ENCODE measurements around the gene BCL11B. TPM values are rescaled to one million over a fixed set of nuclear protein-coding genes. Genes with fewer than 3 reads are reported as not detected.

BCL11B gene
- polyA plus RNA-seq, 3 donors, result 0.01 TPM; not detected in 2

GRCh38 chr14:99158150-99158549 lies 113.8 kb downstream of the BCL11B start:
- TF ChIP-seq CTCF (IDR thresholded peaks at IDR 0.05), result no peak
- peaks cover 7 to 10% of the 10 kb centered on the region in 2 donors for H3K4me1 ChIP-seq (ENCODE audit: control insufficient read depth in 1 of 2, insufficient read depth in 2 of 2, low read length in 2 of 2)

GRCh38 chr14:99157676-99158075 lies 114.3 kb downstream of the BCL11B start:
- no peak for DNase-seq
- peaks cover 0 to 7% (median 3%) of the 10 kb centered on the region in 7 donors for H3K9me3 Mint-ChIP-seq
- H3K27ac ChIP-seq (ENCODE audit: low read depth in 1 of 2, low read length in 2 of 2), result no peak overlapping the region
- H3K4me1 ChIP-seq (ENCODE audit: control insufficient read depth in 1 of 2, insufficient read depth in 2 of 2, low read length in 2 of 2), result peaks cover 7 to 10% of the 10 kb centered on the region in 2 donors
- H3K4me3 Mint-ChIP-seq, result no peak overlapping the region
- no peaks in the 10 kb centered on the region for H3K9me3 ChIP-seq (replicated peaks in 1 of 2; ENCODE audit: control insufficient read depth in 1 of 2, insufficient read depth in 1 of 2, low read length in 2 of 2)
- no peak overlapping the region for H3K4me3 ChIP-seq (replicated peaks in 1 of 3; ENCODE audit: low read depth in 2 of 3, low read length in 3 of 3)
- H3K27me3 ChIP-seq (ENCODE audit: control insufficient read depth in 2 of 2, insufficient read depth in 2 of 2, low read length in 2 of 2), result peaks cover 0 to 2% of the 10 kb centered on the region in 2 donors
- H3K4me2 ChIP-seq (replicated peaks; ENCODE audit: extremely low read depth, low read length, poor library complexity, severe bottlenecking), result no peak overlapping the region
- intact Hi-C loops (cut with micrococcal nuclease), result no loop called here
- H3K4me1 Mint-ChIP-seq, result peaks cover 10% of the 10 kb centered on the region
- no peak overlapping the region for H2AFZ ChIP-seq (ENCODE audit: insufficient read depth, low read depth, low read length, poor library complexity, severe bottlenecking)
- no peaks in the 10 kb centered on the region for H3K79me2 ChIP-seq (ENCODE audit: insufficient read depth, low read length)
- no peak overlapping the region for H3K27ac Mint-ChIP-seq
- H3K36me3 Mint-ChIP-seq, result no peaks in the 10 kb centered on the region
- H3K36me3 ChIP-seq (replicated peaks in 1 of 2; ENCODE audit: control insufficient read depth in 1 of 2, insufficient read depth in 2 of 2, low read length in 2 of 2), result no peaks in the 10 kb centered on the region
- H3K9ac ChIP-seq (ENCODE audit: insufficient read depth, low read length, poor library complexity, severe bottlenecking), result no peak overlapping the region
- no peak for TF ChIP-seq CTCF (IDR thresholded peaks at IDR 0.05)
- WGBS (ENCODE audit: insufficient coverage), result 97% methylated on average over 6 of the region's 8 CpGs
- no peaks in the 10 kb centered on the region for H4K20me1 ChIP-seq (ENCODE audit: insufficient read depth, low read length)
- H3K27me3 Mint-ChIP-seq (ENCODE audit: low read depth in 3 of 3), result peaks cover 4 to 12% (median 6%) of the 10 kb centered on the region in 3 donors

More at GRCh38 chr14:99158150-99158549, 113.8 kb downstream of the BCL11B start:
- Mint-ChIP-seq H3K27ac (no peak overlapping the region), H3K4me1 (peaks cover 10% of the 10 kb centered on the region), H3K4me3 (no peak overlapping the region), H3K36me3 (no peaks in the 10 kb centered on the region), H3K27me3 (ENCODE audit: low read depth in 3 of 3) (peaks cover 4 to 12% (median 6%) of the 10 kb centered on the region in 3 donors), H3K9me3 (peaks cover 0 to 7% (median 3%) of the 10 kb centered on the region in 7 donors)
- Histone ChIP-seq H3K36me3 (replicated peaks in 1 of 2; ENCODE audit: control insufficient read depth in 1 of 2, insufficient read depth in 2 of 2, low read length in 2 of 2) (no peaks in the 10 kb centered on the region), H3K4me3 (replicated peaks in 1 of 3; ENCODE audit: low read depth in 2 of 3, low read length in 3 of 3) (no peak overlapping the region), H3K27ac (ENCODE audit: low read depth in 1 of 2, low read length in 2 of 2) (no peak overlapping the region), H3K9ac (ENCODE audit: insufficient read depth, low read length, poor library complexity, severe bottlenecking) (no peak overlapping the region), H3K27me3 (ENCODE audit: control insufficient read depth in 2 of 2, insufficient read depth in 2 of 2, low read length in 2 of 2) (peaks cover 0 to 1% of the 10 kb centered on the region in 2 donors), H3K9me3 (replicated peaks in 1 of 2; ENCODE audit: control insufficient read depth in 1 of 2, insufficient read depth in 1 of 2, low read length in 2 of 2) (no peaks in the 10 kb centered on the region), H3K79me2 (ENCODE audit: insufficient read depth, low read length) (no peaks in the 10 kb centered on the region), H3K4me2 (replicated peaks; ENCODE audit: extremely low read depth, low read length, poor library complexity, severe bottlenecking) (no peak overlapping the region), H4K20me1 (ENCODE audit: insufficient read depth, low read length) (no peaks in the 10 kb centered on the region), H2AFZ (ENCODE audit: insufficient read depth, low read depth, low read length, poor library complexity, severe bottlenecking) (no peak overlapping the region)
- DNase-seq, result no peak
- intact Hi-C loops (cut with micrococcal nuclease), result no loop called here
- WGBS (ENCODE audit: insufficient coverage), result 86% methylated on average over 1 of the region's 4 CpGs
